ENCODE results near the gene DCAF15. TPM values are rescaled to one million over a fixed set of nuclear protein-coding genes. Genes with fewer than 3 reads are reported as not detected.
A peak's percentile ranks its signal among the peaks of the same experiment; 100 is the strongest.
"Not testable (repeated sequence)": the region's sequence is repeated elsewhere in the genome, so short reads cannot be mapped to it uniquely, and the experiment has no call there.

The DCAF15 gene
- total and polyA plus RNA-seq, 2 experiments from 2014 or later = 39.5 to 81.3 TPM

DNA sequence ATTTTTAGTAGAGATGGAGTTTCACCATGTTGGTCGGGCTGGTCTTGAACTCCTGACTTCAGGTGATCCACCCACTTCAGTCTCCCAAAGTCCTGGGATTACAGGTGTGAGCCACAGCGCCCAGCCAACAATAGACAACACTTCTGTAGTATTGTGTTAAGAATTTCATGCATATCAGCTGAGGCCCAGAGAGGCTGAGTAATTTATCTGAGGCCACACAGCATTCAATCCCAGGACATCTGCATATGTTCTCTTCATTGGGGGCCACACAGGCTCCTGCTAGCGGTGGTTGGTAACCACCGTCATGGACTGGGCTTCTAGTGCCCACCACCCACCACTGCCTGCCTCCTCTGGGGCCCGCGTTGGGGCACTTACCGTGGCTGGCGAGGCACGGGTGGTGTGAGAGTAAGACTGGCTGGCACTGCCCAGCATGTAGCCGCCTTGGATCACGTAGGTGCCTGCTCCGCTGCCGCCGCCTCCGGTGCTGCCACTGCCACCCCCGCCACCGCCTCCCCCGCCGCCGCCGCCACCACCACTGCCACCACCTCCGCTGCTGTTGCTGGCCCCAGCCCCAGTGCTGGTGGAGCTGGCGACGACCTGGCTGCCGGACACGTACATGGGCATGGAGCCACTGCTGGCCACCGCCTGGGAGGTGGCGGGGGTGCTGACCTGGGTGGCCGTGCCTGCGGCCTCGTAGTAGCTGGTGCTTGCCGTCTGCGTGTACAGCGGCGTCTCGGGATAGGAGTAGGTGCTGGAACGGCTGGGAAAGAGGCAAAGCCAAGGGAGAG, 20.3 kb downstream of the DCAF15 start (continued):
- TF ChIP-seq REST (IDR thresholded peaks at IDR 0.05; ENCODE audit: unreplicated experiment) (no peak), EZH2phosphoT487 (IDR thresholded peaks at IDR 0.05; ENCODE audit: unreplicated experiment) (no peak), ZNF114 (CRISPR knock-in tag; IDR thresholded peaks at IDR 0.05) (no peak), JUNB (IDR thresholded peaks at IDR 0.05; ENCODE audit: unreplicated experiment) (no peak)

DNA sequence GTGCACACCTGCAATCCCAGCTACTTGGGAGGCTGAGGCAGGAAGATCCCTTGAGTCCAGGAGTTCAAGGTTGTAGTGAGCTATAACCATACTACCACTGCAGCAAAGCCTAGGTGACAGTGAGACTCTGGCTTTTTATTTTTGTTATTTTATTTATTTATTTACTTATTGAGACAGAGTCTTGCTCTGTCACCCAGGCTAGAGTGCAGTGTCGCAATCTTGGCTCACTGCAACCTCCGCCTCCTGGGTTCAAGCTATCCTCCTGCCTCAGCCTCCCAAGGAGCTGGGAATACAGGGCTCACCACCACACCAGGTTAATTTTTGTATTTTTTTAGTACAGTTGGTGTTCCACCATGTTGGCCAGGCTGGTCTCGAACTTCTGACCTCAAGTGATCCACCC, 21.2 kb downstream of the DCAF15 start:
- H3F3A ChIP-seq (replicated peaks; ENCODE audit: low read depth); DNase-seq (ENCODE audit: low spot score); H3K4me3 ChIP-seq; H3K36me3 ChIP-seq (ENCODE audit: insufficient read depth); H3K9me2 ChIP-seq (ENCODE audit: insufficient read depth); H3K27me3 ChIP-seq (ENCODE audit: insufficient read depth); H4K20me1 ChIP-seq (replicated peaks; ENCODE audit: insufficient read depth); H3K9me3 Mint-ChIP-seq; H3K4me2 ChIP-seq; H3K79me2 ChIP-seq (replicated peaks; ENCODE audit: insufficient read depth); ATAC-seq; H2AFZ ChIP-seq; H3K4me3 Mint-ChIP-seq: not testable (repeated sequence)
- peaks cover 10% of the 10 kb centered on the region; the same call in 1 of the 2 replicates for H3K4me1 ChIP-seq (ENCODE audit: insufficient read depth)
- peaks cover 11% of the 10 kb centered on the region for H3K27me3 Mint-ChIP-seq (ENCODE audit: insufficient read depth, low read depth, poor library complexity)
- H3K27ac Mint-ChIP-seq = peak overlapping the region; percentile 94
- H3K27ac ChIP-seq (ENCODE audit: low read depth) = 0 out of 2 replicates have a peak overlapping the region, but pooled peaks have one; percentile 26
- H3K36me3 Mint-ChIP-seq (ENCODE audit: low read depth) = peaks cover 10% of the 10 kb centered on the region
- H3K4me1 Mint-ChIP-seq = peaks cover 12% of the 10 kb centered on the region

- Histone ChIP-seq H3K27ac (ENCODE audit: low read depth) (peak overlapping the region; percentile 26; the same call in 1 of the 2 replicates), H3K27me3 (ENCODE audit: insufficient read depth) (no peaks in the 10 kb centered on the region), H3K4me3 (no peak overlapping the region), H3K79me2 (replicated peaks; ENCODE audit: insufficient read depth) (no peaks in the 10 kb centered on the region), H4K20me1 (replicated peaks; ENCODE audit: insufficient read depth) (no peaks in the 10 kb centered on the region), H3K9me2 (ENCODE audit: insufficient read depth) (no peaks in the 10 kb centered on the region), H3K4me2 (no peak overlapping the region), H3K4me1 (ENCODE audit: insufficient read depth) (peaks cover 12% of the 10 kb centered on the region; the same call in 1 of the 2 replicates), H3K36me3 (ENCODE audit: insufficient read depth) (no peaks in the 10 kb centered on the region), H3F3A (replicated peaks; ENCODE audit: low read depth) (no peaks in the 10 kb centered on the region), H2AFZ (no peak overlapping the region)
- Mint-ChIP-seq H3K27ac (peak overlapping the region; percentile 94), H3K9me3 (no peaks in the 10 kb centered on the region), H3K4me3 (peak overlapping the region; percentile 43), H3K4me1 (peaks cover 12% of the 10 kb centered on the region), H3K27me3 (ENCODE audit: insufficient read depth, low read depth, poor library complexity) (peaks cover 11% of the 10 kb centered on the region), H3K36me3 (ENCODE audit: low read depth) (peaks cover 7% of the 10 kb centered on the region)
- ATAC-seq = peak; percentile 83
- DNase-seq (ENCODE audit: low spot score) = peak; percentile 98
- TF ChIP-seq ZNF462 (CRISPR knock-in tag; IDR thresholded peaks at IDR 0.05) (no peak), CREB1 (CRISPR knock-in tag; IDR thresholded peaks at IDR 0.05; ENCODE audit: low read depth) (peak; percentile 71), POLR2AphosphoS5 (IDR thresholded peaks at IDR 0.05; ENCODE audit: low read depth) (peak; percentile 54)
Observed at GRCh38 chr19:13974073-13974472, 21.8 kb downstream of the DCAF15 start.

All from GM23338 (cell line).